Activated CD4-positive, alpha-beta T cell treated with anti-CD3 and anti-CD28 coated beads, Interleukin-2, Interleukin-4, amounts not matched to agents 100 ng/mL and 50 ng/mL, durations not matched to agents 16 hours and 8 hours (primary cell): ENCODE results near the gene XRN2.
A peak's percentile ranks its signal among the peaks of the same experiment; 100 is the strongest.

Experiments used
- DNase-seq: peaks from one replicate; pipeline ENCODE4 v3.0.0-alpha.2; 2020; ENCODE audit warnings: low spot score

Gene XRN2, protein sequence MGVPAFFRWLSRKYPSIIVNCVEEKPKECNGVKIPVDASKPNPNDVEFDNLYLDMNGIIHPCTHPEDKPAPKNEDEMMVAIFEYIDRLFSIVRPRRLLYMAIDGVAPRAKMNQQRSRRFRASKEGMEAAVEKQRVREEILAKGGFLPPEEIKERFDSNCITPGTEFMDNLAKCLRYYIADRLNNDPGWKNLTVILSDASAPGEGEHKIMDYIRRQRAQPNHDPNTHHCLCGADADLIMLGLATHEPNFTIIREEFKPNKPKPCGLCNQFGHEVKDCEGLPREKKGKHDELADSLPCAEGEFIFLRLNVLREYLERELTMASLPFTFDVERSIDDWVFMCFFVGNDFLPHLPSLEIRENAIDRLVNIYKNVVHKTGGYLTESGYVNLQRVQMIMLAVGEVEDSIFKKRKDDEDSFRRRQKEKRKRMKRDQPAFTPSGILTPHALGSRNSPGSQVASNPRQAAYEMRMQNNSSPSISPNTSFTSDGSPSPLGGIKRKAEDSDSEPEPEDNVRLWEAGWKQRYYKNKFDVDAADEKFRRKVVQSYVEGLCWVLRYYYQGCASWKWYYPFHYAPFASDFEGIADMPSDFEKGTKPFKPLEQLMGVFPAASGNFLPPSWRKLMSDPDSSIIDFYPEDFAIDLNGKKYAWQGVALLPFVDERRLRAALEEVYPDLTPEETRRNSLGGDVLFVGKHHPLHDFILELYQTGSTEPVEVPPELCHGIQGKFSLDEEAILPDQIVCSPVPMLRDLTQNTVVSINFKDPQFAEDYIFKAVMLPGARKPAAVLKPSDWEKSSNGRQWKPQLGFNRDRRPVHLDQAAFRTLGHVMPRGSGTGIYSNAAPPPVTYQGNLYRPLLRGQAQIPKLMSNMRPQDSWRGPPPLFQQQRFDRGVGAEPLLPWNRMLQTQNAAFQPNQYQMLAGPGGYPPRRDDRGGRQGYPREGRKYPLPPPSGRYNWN

DNA sequence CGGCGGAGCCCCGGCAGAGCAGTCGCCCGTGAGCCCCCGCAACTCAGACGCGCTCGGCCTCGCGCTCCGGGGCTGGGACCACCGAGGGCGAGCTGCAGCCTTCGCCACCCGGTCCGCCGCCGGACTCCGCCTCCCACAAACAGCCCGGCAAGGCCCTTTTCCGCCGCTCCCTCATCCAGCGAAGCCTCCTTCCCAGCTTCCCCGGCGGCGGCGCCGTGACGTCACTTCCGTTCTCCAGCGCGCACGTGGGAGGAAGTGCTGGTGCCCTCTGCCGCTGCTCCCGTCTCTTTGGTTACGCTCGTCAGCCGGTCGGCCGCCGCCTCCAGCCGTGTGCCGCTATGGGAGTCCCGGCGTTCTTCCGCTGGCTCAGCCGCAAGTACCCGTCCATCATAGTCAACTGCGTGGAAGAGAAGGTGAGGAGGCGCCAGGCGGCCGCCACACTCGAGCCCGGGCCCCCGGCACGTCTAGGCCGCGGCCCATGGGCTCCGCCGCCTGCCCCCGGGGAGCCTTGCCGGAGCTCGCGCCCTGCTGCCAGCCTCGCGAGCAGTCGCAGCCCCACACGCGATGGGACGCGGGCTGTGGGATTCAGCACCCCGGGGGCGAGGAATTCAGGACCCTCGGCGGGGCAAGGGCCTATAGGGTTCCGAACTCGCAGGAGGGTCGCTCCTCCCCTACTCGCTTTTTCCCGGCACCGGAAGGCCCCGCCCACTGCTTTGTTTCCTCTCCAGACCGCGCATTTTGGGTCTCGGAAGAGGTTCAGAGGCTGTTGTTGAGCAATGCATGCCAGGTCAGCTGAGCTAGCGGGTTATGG lies at the start of gene XRN2:
TSS of gene XRN2 (plus strand) at position 271 of the 811 bp plus-strand sequence. CDS start at position 339, 68 bp downstream.
- DNase-seq = peak; percentile 95

DNA sequence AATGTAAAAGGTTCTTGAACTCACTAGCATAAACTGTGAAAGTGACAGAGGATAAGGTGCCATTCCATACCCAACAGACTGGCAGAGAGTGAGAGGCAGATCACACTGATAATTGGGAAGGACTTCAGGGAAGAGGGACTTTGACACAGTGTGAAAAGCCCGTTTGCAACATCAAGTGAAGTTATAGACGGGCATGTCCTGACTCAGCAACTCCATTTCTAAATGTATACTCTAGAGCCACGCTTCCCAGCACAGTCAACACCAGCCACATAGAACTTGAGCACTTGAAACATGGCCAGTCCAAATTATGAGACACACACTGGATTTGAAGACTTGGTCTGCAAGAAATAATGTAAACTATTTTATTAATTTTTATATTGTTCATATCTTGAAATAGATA lies 45.9 kb upstream of the XRN2 start:
- no peak for DNase-seq

- DNase-seq = no peak
These were observed 44.7 kb upstream of the XRN2 start for GRCh38 chr20:21258411-21258810.

- no peak for DNase-seq
These were observed 43.8 kb upstream of the XRN2 start for GRCh38 chr20:21259346-21259745.

DNA sequence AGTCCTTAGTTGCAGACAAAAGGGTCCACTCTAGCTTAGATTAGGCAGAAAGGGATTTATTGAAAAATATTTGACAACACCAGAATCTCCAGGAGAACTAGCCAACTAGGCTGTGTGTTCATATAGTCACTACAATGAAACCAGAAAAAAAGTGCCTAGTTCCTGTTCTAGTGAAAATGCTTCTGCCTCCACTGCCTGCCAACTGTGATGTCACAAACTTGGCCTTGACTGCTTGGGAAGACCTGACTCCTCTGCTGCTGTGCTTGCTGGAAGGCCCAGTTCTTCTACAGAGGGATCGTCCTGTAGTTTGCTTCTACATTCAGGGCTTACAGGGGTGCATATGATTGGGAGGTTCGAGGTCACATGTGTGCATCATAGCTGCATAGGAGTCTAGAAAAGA lies 40.3 kb upstream of the XRN2 start:
- DNase-seq = no peak

DNA sequence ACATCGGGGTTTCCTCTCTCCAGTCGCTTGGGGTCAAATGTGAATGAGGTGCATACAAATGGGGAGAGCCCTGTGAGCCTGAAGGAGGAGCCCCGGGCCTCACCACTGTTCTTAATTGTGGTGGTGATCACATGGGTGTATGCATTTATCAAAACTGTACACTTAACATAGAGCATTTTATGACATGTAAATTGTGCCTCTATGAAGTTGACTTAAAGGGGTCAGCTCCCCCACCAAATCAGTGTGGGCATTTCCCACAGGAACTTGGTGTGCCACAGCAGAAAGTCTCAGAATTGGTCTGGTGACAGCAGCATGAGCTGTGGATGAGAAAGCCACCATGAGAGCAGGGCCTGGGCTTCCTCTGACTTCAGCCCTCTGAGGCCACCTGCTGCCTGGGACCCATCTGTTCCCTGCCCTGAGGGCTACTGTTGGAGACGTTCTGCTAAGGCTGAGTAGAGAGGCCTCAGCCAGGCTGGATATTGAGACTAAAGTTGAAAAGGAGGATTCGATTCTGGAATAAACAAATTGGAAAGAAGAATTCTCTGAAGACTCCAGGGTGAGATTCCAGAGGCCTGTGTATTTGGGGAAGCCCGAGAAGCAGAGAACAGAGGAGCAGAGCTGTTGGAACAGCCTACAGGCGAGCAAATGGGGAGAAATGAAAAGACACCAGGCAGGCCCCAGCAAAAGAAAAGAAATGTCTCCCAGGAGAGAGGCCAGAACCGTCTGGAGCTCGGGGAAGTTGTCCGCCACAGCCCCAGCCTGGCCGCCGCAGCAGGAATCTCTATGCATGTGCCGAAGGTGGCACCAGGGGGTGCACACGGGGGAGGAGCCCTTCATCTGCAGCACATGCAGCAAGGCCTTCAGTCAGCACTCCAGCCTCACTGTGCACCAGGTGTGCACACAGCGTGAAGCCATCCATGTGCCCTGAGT lies 37.6 kb upstream of the XRN2 start:
- no peak for DNase-seq

DNA sequence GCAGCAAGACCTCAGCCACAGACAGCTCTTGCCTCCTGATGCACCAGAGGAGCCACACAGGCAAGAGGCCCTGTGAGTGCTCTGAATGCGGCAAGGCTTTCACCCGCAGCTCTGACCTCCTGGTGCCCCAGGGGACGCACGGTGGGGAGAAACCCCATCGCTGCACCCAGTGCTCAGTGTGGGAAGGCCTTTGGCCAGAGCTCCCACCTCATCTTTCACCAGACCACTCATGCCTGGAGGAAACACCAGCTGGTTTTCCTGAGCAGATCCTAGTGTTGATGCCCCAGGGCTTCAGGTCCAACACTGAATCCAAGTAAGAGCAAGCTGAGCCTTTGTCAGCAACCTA lies 37.0 kb upstream of the XRN2 start:
- DNase-seq = no peak

DNA sequence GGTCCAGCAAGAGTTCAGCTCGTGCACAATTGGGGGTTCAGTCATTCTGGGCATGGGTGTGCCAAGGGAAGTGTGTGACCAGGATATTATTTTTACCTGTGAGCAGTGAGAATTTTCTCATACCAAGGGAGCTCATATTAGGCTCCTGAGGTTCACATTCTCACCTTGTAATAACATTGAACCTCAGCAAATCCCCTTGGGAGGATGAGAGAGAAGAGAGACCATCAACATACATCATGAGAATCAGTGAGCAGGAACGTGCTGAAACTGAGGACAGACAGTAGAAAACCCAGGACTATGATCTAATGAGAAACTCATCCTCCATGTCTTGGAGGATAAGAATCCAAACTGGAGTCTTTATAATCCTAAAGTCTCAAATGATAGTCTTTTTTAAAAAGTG lies 33.4 kb upstream of the XRN2 start:
- no peak for DNase-seq

DNA sequence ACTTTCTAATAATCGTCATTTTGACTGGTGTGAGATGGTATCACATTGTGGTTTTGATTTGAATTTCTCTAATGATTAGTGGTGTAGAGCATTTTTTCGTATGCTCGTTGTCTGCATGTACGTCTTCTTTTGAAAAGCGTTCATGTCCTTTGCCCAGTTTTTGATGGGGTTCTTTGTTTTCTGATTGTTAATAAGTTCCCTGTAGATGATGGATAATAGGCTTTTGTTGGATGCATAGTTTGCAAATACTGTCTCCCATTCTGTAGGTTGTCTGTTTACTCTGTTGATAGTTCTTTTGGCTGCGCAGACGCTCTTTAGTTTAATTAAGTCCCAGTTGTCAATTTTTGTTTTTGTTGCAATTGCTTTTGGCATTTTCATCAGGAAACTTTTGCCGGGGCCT lies 32.3 kb upstream of the XRN2 start:
- DNase-seq = no peak

DNA sequence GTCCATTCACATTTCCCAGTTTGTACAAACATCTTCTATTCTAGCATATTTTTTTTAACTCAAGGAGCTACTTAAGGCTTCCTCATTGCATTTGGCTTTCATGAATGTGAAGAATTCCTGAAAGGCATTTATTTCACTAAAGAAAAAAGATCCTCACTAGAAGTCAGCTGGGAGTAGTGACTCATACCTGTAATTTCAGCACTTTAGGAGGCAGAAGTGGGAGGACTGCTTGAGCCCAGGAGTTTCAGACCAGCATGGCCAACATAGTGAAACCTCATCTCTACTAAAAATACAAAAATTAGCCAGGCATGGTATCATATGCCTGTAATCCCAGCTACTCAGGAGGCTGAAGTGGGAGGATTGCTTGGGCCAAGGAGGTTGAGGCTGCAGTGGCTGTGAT lies 30.9 kb upstream of the XRN2 start:
- no peak for DNase-seq

DNA sequence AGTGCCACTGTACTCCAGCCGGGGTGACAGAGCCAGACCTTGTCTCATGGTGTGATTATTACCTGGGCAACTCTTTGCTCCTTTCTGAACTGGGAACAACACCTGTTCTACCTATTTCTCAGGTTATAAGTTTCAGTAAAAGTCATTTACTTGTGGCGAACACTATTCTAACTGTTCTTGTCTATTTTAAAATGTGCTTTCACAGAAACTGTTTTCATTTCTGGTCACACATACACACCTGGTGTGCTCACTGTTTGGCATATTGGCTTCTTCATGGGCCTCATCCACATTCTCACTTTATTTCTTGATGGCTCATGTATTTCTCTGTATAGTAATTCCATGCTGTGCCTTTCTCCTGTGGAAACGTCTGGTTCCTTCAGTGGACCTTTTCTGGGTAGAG lies 30.5 kb upstream of the XRN2 start:
- no peak for DNase-seq

DNA sequence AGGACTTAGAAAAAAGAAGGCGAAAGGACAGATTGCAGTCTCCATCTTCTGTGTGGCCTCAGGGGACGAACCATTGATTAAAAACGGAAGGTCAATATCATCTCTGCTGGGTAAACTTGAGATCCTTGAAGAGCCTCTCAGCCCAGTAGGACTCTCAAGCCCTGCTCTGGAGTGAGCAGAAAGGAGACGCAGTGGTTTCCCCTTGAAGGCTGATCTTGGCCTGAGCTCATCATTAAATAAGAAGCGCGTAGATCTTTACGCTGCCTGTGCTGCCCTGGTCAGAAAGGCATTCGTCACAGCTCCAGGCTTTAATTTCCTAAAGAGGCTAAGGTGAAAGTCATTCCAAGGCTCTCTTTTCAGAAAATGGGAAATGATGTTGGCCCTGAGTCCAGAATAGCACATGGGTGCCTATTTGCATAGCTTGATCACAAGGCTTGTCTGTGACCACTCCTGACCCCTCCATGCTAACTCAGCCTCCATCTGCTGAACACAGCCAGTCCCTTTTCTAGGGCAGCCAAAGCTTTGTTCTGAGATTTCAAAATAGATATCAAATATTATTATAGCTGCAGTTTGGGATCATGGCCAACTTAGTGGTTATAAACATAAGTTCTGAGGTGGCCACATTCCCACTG lies 29.3 kb upstream of the XRN2 start:
- DNase-seq = no peak

- no peak for DNase-seq
These were observed 24.3 kb upstream of the XRN2 start for GRCh38 chr20:21278829-21279228.

GRCh38 chr20:21279706-21280521 lies 23.2 kb upstream of the XRN2 start:
- DNase-seq = no peak

DNA sequence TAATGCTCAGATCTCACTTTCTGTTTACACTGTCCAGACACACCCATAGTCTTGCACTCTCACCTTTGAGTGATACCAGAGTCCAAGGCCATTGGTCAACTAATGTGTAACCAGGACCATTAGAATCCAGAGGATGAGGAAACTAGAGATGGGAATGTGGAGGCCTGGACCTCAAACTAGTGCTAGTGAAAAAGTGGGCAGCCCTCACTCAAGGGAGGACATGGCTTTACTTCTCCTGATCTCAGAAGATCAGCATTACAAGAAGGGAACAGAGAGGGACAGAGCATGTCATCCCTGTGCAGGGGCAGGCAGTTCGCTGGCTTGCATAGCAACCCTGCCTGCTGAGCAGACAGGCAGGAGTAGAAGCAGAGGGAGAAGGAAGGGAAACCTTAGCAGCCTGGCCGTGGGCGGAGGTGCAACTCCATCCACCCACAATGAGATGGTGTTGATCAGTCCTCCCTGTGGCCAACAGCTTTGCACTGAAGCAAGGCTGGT lies 22.6 kb upstream of the XRN2 start:
- DNase-seq = no peak

- no peak for DNase-seq
These were observed 16.4 kb upstream of the XRN2 start for GRCh38 chr20:21286775-21287174.

DNA sequence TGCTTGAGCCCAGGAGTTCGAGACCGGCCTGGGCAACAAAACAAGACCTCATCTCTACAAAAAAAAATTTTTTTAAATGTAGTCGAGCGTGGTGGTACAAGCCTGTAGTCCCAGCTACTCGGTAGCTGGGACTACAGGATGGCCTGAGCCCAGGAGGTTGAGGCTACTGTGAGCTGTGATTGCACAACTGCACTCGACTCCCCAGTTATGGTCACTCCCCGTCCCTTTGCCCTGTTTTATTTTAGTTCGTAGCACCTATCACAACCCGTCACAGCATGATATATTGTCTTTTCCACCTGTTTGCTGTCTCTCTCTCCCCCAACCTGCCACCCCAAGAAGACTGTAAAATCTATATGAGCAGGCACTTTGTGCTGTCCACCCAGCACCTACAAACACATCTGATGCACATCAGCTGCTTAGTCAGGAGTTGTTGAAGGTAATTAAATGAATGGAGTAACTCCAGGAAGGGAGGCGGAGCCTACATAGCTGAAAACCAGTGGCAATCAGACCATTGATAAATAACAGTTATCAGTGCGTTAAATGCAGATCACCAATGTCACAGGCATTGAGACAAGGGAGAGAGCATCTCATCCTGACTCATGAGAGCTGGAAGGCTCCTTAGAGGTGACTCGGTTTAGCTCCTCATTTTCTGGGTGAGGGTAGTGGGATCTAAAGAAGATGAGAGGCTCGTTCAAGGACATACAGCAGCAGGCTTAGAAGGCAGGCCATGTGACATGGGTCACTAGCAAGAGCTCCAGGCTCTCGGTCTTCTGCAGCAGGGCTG lies 14.4 kb upstream of the XRN2 start:
- no peak for DNase-seq

- no peak for DNase-seq
These were observed 13.5 kb upstream of the XRN2 start for GRCh38 chr20:21289651-21290050.

- DNase-seq = no peak
These were observed 12.1 kb upstream of the XRN2 start for GRCh38 chr20:21291026-21291425.
